Mesothelial cell of epicardium (in vitro differentiated cells): ENCODE results near the gene THSD4. TPM values are rescaled to one million over a fixed set of nuclear protein-coding genes. Genes with fewer than 3 reads are reported as not detected.

Experiments
- DNase-seq, 2 experiments: peaks; one replicate each; pipeline ENCODE4 v3.0.0; 2021; ENCODE audit warnings: low spot score in 2 of 2; ENCODE audit not compliant: unreplicated experiment in 2 of 2
- H3K27ac Mint-ChIP-seq: 2 replicates; pipeline ENCODE4 v1.8.0; 2021; ENCODE audit warnings: mixed read lengths
- H3K27me3 Mint-ChIP-seq: 2 replicates; pipeline ENCODE4 v1.8.0; 2021; ENCODE audit warnings: low read depth, mixed read lengths
- H3K36me3 Mint-ChIP-seq: 2 replicates; pipeline ENCODE4 v1.8.0; 2021; ENCODE audit warnings: mixed read lengths
- H3K4me1 Mint-ChIP-seq: 2 replicates; pipeline ENCODE4 v1.8.0; 2021; ENCODE audit warnings: mixed read lengths
- H3K4me3 Mint-ChIP-seq: 2 replicates; pipeline ENCODE4 v1.8.0; 2021; ENCODE audit warnings: mild to moderate bottlenecking, moderate library complexity, mixed read lengths
- H3K9me3 Mint-ChIP-seq: 2 replicates; pipeline ENCODE4 v1.8.0; 2021; ENCODE audit warnings: mixed read lengths
- CTCF ChIP-seq: fragments of 200-600 bp; sonication (generic); IDR thresholded peaks from one replicate; pipeline ENCODE4 v1.5.0; 2021; ENCODE audit warnings: antibody characterized with exemption; ENCODE audit not compliant: unreplicated experiment
- total RNA-seq: library from RNA; stranded (reverse); gene quantifications from 3 replicates; pipeline ENCODE4 v1.2.1, GENCODE V29; 2021

THSD4 gene
- total RNA-seq, 1 donor from 2014 or later, result 93.9 TPM

DNA sequence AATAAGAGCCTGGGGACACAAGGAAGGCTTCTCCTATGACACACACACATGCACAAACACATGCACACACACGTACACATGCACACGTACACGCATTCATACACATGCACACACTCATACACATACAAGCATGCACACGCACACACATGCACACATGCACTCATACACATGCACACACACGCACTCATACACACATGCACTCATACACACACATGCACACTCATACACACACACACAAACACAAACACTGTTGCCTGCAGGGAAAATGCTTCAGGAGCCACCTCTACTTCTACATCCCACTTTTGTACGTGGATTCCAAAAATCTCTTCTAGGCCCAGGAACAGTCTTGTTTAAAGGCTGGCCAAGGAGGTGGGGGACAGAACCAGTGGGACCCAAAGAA, 674.3 kb downstream of the THSD4 start:
- no peaks in the 10 kb centered on the region for H3K9me3 Mint-ChIP-seq
- peak overlapping the region; percentile 70 for H3K27ac Mint-ChIP-seq
- TF ChIP-seq CTCF, result no peak
- no peak for DNase-seq
- no peaks in the 10 kb centered on the region for H3K36me3 Mint-ChIP-seq
- H3K4me3 Mint-ChIP-seq, result no peak overlapping the region
- H3K27me3 Mint-ChIP-seq, result no peaks in the 10 kb centered on the region
- H3K4me1 Mint-ChIP-seq, result peaks cover 33% of the 10 kb centered on the region

GRCh38 chr15:71790081-71790480, 674.8 kb downstream of the THSD4 start:
- TF ChIP-seq CTCF, result no peak
- Mint-ChIP-seq H3K4me1 (peaks cover 33% of the 10 kb centered on the region), H3K36me3 (no peaks in the 10 kb centered on the region), H3K27ac (peak overlapping the region; percentile 70), H3K27me3 (no peaks in the 10 kb centered on the region), H3K9me3 (no peaks in the 10 kb centered on the region), H3K4me3 (no peak overlapping the region)
- no peak for DNase-seq

GRCh38 chr15:71791975-71792374, 676.7 kb downstream of the THSD4 start:
- no peak for TF ChIP-seq CTCF
- H3K4me3 Mint-ChIP-seq, result no peak overlapping the region
- H3K4me1 Mint-ChIP-seq, result peaks cover 33% of the 10 kb centered on the region
- peaks cover 2% of the 10 kb centered on the region for H3K36me3 Mint-ChIP-seq
- H3K27ac Mint-ChIP-seq, result peak overlapping the region; percentile 78
- no peaks in the 10 kb centered on the region for H3K27me3 Mint-ChIP-seq
- no peaks in the 10 kb centered on the region for H3K9me3 Mint-ChIP-seq
- no peak for DNase-seq

- H3K9me3 Mint-ChIP-seq, result no peaks in the 10 kb centered on the region
- H3K4me3 Mint-ChIP-seq, result no peak overlapping the region
- peaks cover 2% of the 10 kb centered on the region for H3K36me3 Mint-ChIP-seq
- H3K27me3 Mint-ChIP-seq, result no peaks in the 10 kb centered on the region
- peaks cover 33% of the 10 kb centered on the region for H3K4me1 Mint-ChIP-seq
- H3K27ac Mint-ChIP-seq, result no peak overlapping the region
- DNase-seq, result no peak
- no peak for TF ChIP-seq CTCF
These were observed 677.2 kb downstream of the THSD4 start for GRCh38 chr15:71792521-71792920.

- no peak for DNase-seq
- Mint-ChIP-seq H3K9me3 (no peaks in the 10 kb centered on the region), H3K36me3 (peaks cover 5% of the 10 kb centered on the region)
These were observed 683.4 kb downstream of the THSD4 start for GRCh38 chr15:71798641-71799040.

More at GRCh38 chr15:71798641-71799040, 683.4 kb downstream of the THSD4 start:
- Mint-ChIP-seq H3K27me3 (no peaks in the 10 kb centered on the region), H3K4me3 (no peak overlapping the region), H3K4me1 (peaks cover 4% of the 10 kb centered on the region), H3K27ac (no peak overlapping the region)
- TF ChIP-seq CTCF, result no peak
